Measurements from ENCODE around the gene MRPS23. TPM values are rescaled to one million over a fixed set of nuclear protein-coding genes. Genes with fewer than 3 reads are reported as not detected.

The MRPS23 gene
- total and polyA plus RNA-seq, 2 of the 13 experiments (the other 11 are each of a cell fraction or from before 2014, with no cell fraction given): 63.2 to 181 TPM

GRCh38 chr17:57879437-57880085 lies 29.7 kb upstream of the MRPS23 start (continued):
- no peak; the same call in 1 of the 2 replicates for TF ChIP-seq ZNF609 (CRISPR knock-in tag; IDR thresholded peaks at IDR 0.05; ENCODE audit: borderline replicate concordance)
- no peak for TF ChIP-seq PRMT3 (CRISPR knock-in tag; IDR thresholded peaks at IDR 0.05; ENCODE audit: borderline replicate concordance, low read depth)
- no peak for TF ChIP-seq ZFP1 (CRISPR knock-in tag; IDR thresholded peaks at IDR 0.05)
- TF ChIP-seq MAX (IDR thresholded peaks at IDR 0.05): peak; percentile 92
- no peak for TF ChIP-seq ZKSCAN8 (CRISPR knock-in tag; IDR thresholded peaks at IDR 0.05; ENCODE audit: borderline replicate concordance)
- TF ChIP-seq SKIL (CRISPR knock-in tag; IDR thresholded peaks at IDR 0.05; ENCODE audit: borderline replicate concordance): no peak
- no peak for TF ChIP-seq PHF8 (CRISPR knock-in tag; IDR thresholded peaks at IDR 0.05)
- TF ChIP-seq ZNF235 (CRISPR knock-in tag; IDR thresholded peaks at IDR 0.05; ENCODE audit: borderline replicate concordance): no peak
- no peak for TF ChIP-seq ZNF572 (CRISPR knock-in tag; IDR thresholded peaks at IDR 0.05)
- TF ChIP-seq ZNF136 (CRISPR knock-in tag; IDR thresholded peaks at IDR 0.05; ENCODE audit: low read depth): peak; percentile 42
- TF ChIP-seq ZBTB40 (IDR thresholded peaks at IDR 0.05): no peak
- no peak for TF ChIP-seq ZBTB40 (CRISPR knock-in tag; IDR thresholded peaks at IDR 0.05)

Measured in HepG2 (cell line).